Measurements from ENCODE around the gene PALMD.

The PALMD gene, protein sequence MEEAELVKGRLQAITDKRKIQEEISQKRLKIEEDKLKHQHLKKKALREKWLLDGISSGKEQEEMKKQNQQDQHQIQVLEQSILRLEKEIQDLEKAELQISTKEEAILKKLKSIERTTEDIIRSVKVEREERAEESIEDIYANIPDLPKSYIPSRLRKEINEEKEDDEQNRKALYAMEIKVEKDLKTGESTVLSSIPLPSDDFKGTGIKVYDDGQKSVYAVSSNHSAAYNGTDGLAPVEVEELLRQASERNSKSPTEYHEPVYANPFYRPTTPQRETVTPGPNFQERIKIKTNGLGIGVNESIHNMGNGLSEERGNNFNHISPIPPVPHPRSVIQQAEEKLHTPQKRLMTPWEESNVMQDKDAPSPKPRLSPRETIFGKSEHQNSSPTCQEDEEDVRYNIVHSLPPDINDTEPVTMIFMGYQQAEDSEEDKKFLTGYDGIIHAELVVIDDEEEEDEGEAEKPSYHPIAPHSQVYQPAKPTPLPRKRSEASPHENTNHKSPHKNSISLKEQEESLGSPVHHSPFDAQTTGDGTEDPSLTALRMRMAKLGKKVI

DNA sequence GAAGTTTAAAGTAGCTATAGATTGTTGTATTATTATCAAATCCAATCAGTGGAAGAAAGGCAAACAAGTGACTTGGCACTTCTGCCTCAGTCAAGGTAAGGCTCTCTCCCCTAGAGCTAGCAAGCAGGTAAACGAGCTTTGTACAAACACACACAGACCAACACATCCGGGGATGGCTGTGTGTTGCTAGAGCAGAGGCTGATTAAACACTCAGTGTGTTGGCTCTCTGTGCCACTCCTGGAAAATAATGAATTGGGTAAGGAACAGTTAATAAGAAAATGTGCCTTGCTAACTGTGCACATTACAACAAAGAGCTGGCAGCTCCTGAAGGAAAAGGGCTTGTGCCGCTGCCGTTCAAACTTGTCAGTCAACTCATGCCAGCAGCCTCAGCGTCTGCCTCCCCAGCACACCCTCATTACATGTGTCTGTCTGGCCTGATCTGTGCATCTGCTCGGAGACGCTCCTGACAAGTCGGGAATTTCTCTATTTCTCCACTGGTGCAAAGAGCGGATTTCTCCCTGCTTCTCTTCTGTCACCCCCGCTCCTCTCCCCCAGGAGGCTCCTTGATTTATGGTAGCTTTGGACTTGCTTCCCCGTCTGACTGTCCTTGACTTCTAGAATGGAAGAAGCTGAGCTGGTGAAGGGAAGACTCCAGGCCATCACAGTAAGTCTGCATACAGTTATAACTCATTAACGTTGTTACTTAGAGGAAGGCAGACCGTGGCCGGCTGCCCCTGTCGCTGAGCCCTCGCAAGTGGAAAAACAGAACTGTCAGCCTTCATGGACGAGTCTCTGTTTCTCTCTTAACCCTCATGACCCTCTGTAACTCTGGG, at the start of gene PALMD:
Gene PALMD (plus strand): TSS at position 415 of the 833 bp plus-strand sequence. CDS start 205 bp downstream, at position 620.
- DNase-seq: no peak

DNA sequence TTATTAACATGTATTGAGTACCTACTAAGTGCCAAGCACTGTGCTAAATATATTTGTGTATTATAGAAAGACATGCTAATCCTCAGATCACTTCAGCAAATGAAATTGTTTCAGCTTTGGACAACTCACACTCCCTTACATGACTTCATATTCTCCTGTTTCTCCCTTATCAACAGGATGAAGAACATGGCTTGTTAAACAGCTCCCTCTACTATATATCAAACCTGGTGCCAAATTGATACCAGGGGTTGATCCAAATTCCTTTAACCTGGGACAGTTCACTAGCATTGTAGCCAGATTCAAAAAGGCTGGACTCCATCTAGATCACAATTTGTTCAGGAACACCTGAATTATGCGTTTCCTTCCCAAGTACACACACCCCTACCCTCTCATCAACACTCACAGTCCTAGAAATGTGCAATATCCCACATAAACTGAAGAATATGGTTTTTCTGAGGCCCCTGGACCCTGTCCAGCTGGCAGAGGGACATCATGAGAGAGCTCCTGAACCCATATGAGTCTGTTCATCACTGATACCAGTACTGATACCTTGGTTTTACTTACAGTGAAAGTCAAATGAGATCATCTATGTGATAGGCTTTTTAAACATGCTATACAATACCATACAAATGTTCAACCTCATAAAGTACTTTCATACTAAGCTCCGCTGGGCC, 47.0 kb upstream of the PALMD start:
- DNase-seq: no peak

- no peak for DNase-seq
These were observed 46.2 kb upstream of the PALMD start for GRCh38 chr1:99599678-99600175.

GRCh38 chr1:99600782-99601181, 45.1 kb upstream of the PALMD start:
- DNase-seq: no peak

DNA sequence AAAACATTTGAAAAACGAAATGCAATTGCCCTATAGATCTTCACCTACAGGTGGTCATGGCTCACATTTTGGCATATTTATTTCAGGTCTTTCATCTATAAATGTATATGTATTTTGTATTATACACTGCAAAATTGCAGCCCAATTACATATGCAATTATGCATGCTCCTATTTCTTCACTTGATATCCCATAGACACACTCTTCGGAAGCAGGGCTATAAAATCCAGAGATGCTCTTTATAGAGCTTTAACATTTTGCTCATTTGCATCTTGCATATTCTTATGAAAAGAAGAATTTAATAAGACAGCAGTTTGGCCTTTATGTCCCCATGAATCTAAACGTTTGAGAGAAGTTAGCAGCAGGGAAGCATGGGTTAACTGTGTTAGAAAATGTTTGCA, 44.7 kb upstream of the PALMD start:
- DNase-seq: no peak

DNA sequence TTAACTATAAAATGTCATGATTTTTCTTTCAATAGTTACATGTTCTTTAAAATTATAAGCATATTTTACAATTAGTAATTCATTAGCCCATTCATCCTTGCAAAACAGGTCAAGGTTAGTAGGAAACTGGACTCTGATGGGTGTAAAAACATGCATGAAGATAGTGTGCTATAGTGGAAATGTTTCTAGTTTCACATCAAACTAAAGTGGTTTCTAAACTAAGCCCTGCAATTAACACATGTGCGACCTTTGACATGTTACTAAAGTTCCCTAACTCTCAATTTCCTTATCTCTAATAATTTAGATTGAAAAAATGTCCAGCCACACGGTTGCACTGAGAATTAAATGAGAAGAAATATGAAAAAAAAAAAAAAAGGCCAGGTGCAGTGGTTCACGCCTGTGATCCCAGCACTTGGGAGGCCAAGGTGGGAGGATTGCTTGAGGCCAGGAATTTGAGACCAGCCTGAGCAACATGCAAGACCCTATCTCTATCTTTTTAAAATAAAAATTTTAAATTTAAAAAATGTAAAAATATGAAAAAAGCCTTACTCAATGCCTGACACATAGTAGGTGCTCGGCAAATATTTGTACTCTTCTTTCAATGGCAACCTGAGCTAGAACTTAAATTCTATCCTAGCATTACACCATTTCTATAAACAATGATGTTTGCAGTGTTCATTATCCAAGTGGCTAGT, 44.1 kb upstream of the PALMD start:
- no peak for DNase-seq

DNA sequence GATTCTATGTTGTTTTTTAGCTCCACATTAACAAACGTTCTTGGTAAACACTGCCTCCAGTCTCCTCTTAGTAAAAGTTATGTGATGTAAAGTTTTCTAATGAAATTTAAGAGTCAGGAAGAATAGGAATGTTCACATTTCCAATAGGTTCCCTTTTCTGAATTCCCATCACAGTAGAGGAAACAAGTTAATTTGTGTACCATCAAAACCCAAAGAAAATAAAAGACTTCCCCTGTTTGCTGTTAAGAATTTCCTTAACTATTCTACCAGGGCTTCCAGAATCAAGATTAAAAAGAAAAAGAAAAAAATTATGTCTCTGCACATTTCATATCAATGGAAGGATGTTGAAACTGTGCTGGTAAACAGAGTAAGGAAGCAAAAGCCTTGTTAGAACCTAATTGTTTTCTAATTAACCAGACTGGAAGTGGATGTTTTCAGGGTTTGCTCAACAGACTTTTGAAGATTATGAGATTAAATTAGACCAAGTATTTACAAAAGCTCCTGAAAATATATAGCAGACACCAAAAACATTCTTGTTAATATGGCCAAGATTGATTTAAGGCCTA, 43.4 kb upstream of the PALMD start:
- no peak for DNase-seq

- no peak for DNase-seq
These were observed 42.0 kb upstream of the PALMD start for GRCh38 chr1:99603699-99604560.

DNA sequence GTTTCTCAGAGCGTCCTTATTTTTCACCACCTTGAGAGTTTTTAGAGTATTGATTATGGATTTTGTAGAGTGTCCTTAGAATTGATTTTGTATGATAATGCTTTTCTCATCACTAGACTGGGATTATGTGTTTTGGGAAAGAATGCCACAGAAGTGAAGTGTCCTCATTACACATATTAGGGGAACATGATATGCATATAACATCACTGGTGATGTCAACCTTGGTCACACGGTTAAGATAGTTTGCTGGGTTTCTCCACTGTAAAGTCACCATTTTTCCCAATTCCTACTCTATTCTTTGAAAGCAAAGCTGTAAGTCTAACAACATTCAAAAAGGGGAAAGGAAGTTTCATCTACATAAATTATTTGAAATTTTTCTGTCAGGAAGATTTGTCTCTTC, 39.6 kb upstream of the PALMD start:
- DNase-seq: no peak

DNA sequence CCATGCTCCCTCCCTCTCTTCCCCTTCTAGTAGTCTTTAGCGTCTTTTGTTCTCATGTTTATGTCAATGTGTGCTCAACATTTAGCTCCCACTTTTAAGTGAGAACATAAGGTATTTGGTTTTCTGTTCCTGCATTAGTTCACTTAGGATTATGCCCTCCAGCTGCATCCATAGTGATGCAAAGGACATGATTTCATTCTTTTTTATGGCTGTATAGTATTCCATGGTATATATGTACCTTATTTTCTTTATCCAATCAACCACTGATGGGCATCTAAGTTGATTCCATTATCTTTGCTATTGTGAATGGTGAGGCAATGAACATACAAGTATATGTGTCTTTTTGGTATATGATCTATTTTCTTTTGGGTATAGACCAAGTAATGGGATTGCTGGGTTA, 38.3 kb upstream of the PALMD start:
- no peak for DNase-seq

GRCh38 chr1:99608058-99608457, 37.9 kb upstream of the PALMD start:
- no peak for DNase-seq

DNA sequence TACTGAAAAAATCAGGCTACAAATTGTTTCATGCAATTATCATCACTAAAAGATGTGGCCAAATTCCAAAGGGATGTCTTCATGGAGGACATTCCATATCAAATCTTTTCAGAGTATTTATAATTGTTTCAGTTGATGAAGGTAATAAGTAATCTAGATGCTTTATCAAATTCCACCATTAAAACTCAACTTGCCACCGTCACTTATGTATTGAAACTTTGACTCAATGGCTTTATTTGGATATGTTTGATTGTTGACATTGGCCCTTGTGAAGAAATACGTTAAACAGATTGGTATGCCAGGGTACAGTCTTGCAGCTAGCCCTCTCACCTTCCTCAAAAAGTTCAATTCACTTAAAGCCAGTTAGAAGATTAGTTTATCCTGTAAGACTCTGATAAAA, 32.2 kb upstream of the PALMD start:
- DNase-seq: no peak

- DNase-seq: no peak
These were observed 31.2 kb upstream of the PALMD start for GRCh38 chr1:99614728-99615127.

DNA sequence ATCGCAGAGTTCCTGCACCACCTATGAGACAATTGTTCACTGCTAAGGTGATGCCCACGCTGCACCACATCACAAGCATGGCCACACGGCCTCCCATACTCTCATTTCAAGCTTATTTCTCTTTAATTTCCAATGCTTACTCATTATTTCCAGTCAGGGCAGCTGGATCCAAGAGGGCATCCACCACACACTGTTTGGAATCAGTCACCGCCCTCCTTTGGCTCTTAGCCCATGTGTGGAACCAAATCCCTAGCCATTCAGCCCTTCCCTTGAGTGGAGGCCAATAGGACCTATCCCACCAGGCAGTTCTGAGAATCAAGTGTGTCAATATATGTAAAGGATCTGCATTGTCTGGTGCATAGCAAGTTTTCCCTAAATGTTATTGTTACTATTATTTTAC, 26.3 kb upstream of the PALMD start:
- no peak for DNase-seq

- no peak for DNase-seq
These were observed 24.5 kb upstream of the PALMD start for GRCh38 chr1:99621340-99621901.

DNA sequence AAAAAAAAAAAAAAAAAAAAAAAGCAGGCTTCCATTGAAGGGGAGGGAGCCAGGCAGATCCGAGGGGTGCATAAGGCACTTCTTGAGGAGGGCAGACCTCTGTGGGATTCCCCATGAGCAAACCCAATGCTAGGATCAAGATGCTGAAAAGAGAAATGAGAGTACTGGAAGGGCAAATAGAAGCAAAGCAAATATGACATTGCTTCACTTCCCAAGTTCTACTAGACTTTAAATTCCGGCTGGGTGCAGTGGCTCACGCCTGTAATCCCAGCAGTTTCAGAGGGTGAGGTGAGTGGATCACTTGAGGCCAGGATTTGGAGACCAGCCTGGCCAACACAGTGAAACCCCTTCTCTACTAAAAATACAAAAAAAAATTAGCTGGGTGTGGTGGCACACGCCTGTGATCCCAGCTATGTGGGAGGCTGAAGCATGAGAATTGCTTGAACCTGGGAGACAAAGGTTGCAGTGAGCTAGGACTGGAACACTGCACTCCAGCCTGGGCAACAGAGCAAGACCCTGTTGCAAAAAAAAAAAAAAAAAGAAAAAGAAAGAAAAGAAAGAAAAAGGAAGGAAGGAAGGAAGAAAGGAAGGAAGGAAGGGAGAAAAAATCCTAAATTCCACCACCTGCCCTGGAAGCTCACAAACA, 23.1 kb upstream of the PALMD start:
- no peak for DNase-seq

DNA sequence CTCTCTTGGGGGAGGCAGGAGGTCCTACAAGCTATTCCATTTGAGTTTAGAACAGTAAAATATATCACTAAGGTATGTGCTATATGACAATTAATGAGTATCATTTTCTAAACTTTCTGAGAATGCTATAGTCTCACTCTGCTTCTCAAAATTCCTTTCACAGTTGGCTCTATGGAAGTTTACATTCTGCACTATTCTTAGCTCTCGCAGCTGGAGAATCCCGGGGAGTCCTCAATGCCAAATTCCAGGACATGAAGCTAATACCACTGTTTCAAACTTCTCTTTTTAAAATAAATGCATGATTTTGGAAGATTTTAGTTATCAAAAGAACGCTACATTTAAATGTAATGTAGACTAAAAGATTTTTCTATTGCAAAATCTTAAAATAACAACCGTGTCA, 22.4 kb upstream of the PALMD start:
- no peak for DNase-seq

DNA sequence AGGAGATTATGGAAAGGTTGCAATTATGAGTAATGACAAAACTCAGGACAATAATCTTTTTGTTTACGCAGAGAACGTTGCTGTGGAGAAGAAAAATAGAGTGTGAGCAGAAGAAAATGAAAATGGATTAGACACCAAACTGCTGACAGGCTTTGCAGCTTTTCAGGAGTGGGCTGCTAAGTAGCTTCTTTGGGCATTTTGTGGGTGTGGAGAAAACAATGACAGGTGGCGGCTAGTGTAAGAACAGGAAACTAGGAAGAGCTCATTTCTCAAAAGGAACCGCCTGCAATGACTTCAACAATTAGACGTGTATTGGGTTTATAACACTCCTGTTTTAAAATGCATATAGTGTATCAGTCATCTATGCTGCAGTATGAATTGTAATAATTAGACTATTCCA, 18.3 kb upstream of the PALMD start:
- DNase-seq: no peak

DNA sequence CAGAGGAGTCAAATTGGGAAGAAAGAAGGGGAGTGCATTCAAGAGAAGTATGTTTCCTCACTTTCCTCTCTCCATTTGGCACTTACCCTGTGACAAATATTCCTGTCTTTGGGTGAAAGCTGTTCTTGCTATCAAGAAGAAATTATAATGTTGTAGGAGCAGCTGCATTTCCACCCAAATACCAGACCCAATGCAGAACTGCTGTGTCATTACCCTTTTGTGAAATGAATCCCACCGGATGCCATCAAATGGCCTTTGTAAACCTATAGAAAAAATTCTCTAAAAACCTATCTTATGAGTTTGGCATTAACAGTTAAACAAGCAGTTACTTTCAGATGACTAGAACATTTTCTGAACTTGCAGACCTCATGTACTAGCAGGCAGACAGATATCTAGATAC, 16.7 kb upstream of the PALMD start:
- no peak for DNase-seq

GRCh38 chr1:99634971-99635624, 10.8 kb upstream of the PALMD start:
- DNase-seq: no peak
